NCI-H146 treated with DMSO at 0.1 percent for 48 hours (cell line): ENCODE data around the gene NSMCE4A.
"Not testable (repeated sequence)": the region's sequence is repeated elsewhere in the genome, so short reads cannot be mapped to it uniquely, and the experiment has no call there.

ENCODE experiments used
- DNase-seq: peaks from one replicate; lab custom pipeline; 2025; ENCODE audit not compliant: unreplicated experiment; lab: John Stamatoyannopoulos, UW

NSMCE4A gene

GRCh38 chr10:121974535-121975294, at the start of gene NSMCE4A:
NSMCE4A (minus strand) TSS chr10:121975217; CDS start chr10:121975165, 52 bp downstream.
- DNase-seq = peak; percentile 34

GRCh38 chr10:122023257-122023656, 48.2 kb upstream of the NSMCE4A start:
- DNase-seq = not testable (repeated sequence)

- no peak for DNase-seq
Measured at GRCh38 chr10:122022276-122022675, 47.3 kb upstream of the NSMCE4A start.

GRCh38 chr10:122021828-122022227, 46.8 kb upstream of the NSMCE4A start:
- DNase-seq = no peak

DNA sequence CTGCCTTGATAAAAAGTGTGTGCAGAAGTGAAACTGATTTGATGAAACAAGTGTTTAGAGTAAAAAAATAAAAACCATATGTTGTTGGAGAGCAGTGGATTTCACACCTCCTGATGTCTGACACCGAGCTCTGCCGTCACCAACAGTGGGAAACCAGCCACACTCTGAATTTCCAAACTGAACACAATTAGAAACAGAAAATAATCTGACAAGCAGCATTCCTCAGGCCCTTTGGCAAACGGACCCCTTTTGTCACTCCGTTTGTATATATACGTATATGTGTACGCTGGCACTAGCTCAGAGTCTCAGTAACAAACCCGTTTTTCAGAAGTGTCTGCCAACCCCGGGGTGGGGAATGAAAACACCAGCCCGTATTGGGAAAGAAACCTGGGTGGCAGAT, 46.4 kb upstream of the NSMCE4A start:
- no peak for DNase-seq

- no peak for DNase-seq
Measured at GRCh38 chr10:122020226-122020625, 45.2 kb upstream of the NSMCE4A start.

DNA sequence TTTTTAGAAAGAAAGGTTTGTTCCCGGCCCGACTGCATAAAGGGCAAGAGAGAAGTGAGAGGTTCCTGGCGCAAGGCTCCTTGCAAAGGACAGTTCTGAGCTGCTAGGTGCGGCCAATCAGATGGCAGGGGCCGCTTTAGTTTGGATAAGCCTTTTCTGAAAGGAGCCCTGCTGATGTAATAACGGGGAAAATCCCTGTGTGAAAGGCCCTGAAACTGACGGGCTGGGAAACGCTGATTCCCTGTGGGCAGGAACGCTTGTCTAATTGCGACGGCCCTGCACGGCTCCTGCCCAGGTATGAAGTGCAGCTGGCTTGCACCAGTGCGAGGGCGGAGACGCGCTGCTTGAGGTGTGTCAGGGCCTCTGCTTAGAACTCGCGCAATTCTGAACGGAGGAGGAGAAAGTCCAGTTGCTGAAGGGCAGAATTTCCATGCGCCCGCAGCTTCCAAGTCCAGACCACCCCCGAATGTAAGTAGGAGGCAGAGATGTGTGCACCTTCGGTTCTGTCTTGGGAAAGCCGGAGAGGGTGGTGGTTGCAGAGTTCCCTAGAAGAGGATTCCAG, 44.5 kb upstream of the NSMCE4A start:
- DNase-seq = peak; percentile 80

DNA sequence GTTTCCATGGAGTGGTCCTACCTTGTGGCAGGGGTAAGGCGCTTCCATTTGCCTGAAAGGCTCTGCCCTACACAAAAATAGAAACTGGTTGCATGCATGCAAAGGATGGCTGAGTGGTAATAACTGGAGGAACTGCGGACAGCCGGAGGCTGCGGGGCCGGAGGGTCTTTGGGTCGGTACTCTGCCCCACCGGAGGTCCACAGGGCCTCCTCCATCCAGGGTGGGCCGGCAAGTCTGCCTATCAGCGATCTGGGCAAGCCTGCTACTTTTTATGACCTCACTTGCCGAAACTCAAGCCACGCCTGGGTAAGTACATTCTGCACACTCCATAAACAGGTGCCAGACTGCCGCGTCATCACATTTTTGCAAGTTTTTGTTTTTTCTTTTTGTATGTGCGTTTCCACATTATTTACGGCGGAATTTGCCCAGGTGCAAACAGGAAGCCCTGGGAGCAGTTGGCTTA, 44.0 kb upstream of the NSMCE4A start:
- peak; percentile 74 for DNase-seq

- DNase-seq = peak; percentile 19
Measured at GRCh38 chr10:122018491-122018890, 43.5 kb upstream of the NSMCE4A start.

DNA sequence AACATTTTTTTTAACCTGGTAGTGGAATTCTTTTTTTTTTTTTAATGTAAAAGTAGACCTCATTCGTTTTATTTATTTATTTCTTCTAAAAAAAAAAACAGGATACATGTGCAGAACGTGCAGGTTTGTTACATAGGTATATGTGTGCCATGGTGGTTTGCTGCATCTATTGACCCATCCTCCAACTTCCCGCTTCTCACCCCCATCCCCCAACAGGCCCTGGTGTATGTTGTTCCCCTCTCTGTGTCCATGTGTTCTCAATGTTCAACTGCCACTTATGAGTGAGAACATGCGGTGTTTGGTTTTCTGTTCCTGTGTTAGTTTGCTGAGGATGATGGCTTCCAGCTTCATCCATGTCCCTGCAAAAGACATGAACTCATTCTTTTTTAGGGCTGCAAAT, 42.9 kb upstream of the NSMCE4A start:
- not testable (repeated sequence) for DNase-seq

- no peak for DNase-seq
Measured at GRCh38 chr10:122014652-122015248, 39.7 kb upstream of the NSMCE4A start.

DNA sequence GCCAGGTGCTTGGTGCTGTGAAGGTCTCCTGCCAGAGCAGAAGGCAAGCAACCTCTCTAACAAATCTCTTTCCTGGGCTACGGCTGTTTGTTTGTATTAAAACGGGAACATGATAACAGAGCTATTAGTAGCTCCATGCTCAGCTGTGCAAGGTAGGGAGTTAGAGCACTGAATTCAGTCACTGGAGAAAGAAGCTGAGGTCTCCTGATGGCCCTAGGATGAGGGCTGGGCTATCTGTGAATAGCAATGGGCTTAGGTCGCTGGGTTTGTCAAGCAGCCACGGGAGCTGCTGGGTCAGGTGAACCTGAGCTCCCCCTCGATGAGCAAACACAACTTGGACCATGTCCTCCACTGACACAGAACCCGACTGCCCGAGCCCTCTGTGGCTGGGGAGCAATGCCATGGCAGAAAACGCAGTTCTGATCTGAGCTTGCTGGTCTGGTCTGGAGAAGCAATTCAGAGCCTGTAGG, 38.3 kb upstream of the NSMCE4A start:
- peak; percentile 11 for DNase-seq

DNA sequence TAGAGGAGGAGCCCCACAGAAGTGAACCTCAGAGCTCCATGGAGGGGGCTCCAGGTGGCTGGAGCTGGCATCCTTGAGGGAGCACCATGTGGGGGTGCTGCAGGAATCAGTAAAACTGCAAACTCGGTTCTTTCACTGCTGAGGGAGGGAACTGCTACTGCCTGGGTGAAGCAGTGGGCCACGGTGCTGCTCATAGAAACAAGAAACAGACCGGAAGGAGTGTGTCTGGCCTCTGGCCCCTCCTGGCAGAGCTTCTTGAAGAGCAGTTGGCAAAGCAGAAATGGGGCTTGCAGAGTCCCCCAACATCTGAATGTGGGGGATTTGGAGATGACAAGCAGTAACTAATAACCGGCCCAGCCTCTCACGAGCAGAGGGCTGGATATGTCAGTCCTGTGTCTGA, 37.7 kb upstream of the NSMCE4A start:
- DNase-seq = no peak

DNA sequence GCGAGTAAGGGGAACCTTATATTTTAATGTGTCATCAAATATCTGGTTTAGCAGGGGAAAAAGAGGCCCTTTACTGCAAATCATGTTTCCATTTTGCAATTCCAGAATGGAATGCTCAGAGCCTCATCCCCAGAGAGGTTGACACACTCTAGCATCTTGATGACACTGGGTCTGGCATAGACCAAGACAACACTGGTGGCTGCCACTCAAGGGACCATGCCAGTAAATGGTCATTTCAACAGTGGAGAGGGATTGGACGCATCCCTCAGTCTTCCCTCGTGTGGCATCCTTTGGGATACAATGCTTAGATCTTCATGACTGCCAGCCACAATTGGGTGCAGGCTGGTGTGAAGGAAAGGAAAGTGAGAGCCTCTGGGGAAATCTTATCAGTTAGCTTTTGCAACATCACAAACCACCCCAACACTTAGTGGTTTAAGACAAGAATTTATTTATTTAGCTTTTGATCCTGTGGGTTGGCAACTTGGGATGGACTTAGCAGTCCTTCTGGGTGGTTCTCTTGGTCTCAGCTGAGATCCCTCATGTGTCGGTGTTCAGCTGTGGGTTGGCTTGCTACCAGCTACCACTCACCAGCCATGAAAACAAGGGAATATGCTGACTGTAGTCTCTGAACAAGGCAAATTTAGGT, 35.5 kb upstream of the NSMCE4A start:
- no peak for DNase-seq

- DNase-seq = no peak
Measured at GRCh38 chr10:122007415-122007814, 32.4 kb upstream of the NSMCE4A start.

GRCh38 chr10:122001698-122002097, 26.7 kb upstream of the NSMCE4A start:
- DNase-seq = no peak

DNA sequence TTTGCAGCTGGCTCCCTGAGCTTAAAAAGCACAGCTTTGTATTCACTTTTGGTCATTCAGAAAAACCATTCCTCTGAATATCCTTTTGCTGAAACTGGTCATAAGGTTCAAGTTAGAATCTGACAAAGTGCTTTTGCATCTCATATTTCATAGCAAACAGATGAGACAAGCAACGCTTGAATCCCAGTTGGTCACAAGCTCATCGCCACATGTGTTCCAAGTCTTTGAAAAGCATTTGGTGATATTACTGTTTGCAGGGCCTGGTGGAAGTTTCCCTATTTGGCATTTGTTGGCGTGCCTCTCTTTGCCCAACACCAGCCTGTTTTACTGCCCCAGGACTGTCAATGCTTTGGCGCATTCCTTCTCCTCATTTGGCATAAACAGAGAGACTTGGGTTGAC, 24.3 kb upstream of the NSMCE4A start:
- DNase-seq = no peak

GRCh38 chr10:121998462-121998861, 23.4 kb upstream of the NSMCE4A start:
- no peak for DNase-seq

GRCh38 chr10:121994429-121994941, 19.5 kb upstream of the NSMCE4A start:
- no peak for DNase-seq

GRCh38 chr10:121991727-121992126, 16.7 kb upstream of the NSMCE4A start:
- DNase-seq = not testable (repeated sequence)

- DNase-seq = no peak
Measured at GRCh38 chr10:121990015-121990677, 15.1 kb upstream of the NSMCE4A start.
